ENCODE results near the gene RAB8B. TPM values are rescaled to one million over a fixed set of nuclear protein-coding genes. Genes with fewer than 3 reads are reported as not detected.

RAB8B gene
- total RNA-seq, 1 experiment from 2014 or later = 16.0 TPM

DNA sequence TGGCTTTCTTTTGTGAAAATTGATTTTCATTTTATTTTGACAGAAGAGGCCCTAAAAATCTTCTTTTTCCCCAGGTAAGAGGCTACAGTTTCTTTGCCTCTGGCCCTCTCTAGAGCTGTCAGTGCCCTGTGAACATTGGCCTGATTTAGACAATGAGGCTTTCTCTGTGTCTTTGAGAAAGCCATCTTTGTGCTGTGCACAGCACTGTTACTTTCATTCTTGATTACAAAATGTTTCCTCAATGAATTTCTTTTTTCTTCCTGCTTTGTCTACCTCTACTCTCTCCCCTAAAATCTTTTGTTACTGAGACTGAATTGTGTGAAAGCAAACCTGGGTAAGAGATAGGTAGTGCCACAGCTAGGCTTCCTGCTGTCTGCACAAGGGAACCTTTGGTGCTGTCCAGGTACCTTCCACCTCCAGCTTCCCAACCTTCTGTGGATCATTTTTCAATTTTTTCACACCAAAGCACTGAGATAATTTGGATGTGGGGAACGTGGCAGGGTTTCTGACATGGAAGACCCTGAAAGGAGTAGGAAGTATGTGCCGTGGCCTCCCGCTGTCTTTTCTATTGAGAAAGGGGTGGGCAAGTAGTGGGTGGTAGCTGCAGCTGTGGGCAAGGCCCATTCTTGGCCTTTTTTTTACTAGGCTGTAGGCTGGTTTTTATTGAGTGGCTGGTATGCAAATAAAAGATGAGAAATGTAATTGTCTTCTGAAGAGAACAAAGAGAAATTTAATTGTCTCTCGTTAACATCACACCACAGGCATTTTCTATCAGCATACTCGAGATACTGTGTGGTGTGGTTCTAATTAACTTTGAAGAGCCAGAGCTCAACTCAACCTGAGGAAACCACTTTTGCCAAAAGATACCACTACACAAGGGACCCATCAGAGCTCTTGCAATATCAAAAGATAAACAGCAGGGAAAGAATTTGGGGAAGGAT lies 21.0 kb downstream of the RAB8B start:
- Mint-ChIP-seq H3K4me3 (ENCODE audit: low read depth, unreplicated experiment) (no peak overlapping the region), H3K27ac (ENCODE audit: unreplicated experiment) (no peak overlapping the region)

DNA sequence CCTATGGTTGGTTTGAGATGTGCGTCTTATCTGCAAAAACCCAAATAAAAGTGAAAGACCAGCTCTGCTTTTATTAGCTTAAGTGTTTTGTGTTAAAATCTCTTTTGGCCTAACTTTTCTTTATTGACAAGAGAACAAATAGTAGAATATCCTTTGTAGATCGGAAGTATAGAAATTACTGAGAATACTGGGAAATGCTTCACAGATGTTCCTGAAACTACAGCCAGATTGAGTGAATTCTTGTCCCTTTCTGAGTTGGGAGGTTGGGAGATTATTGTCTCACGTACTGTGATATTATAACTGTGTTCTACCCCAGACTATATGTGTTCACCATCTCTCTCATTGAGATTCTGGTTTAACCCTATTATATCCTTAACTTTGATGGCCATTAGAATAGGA lies 21.7 kb downstream of the RAB8B start:
- Mint-ChIP-seq H3K27ac (ENCODE audit: unreplicated experiment) (no peak overlapping the region), H3K27me3 (ENCODE audit: unreplicated experiment) (no peaks in the 10 kb centered on the region), H3K4me1 (ENCODE audit: low read depth, unreplicated experiment) (peaks cover 32% of the 10 kb centered on the region), H3K4me3 (ENCODE audit: low read depth, unreplicated experiment) (no peak overlapping the region), H3K36me3 (ENCODE audit: insufficient read depth, unreplicated experiment) (no peaks in the 10 kb centered on the region), H3K9me3 (ENCODE audit: low read depth, unreplicated experiment) (no peaks in the 10 kb centered on the region)
- no peak for DNase-seq
- CTCF ChIA-PET = interaction anchor here (0.5 to 1.7 kb wide), 2 partner anchors 17 to 20 kb away, joined by 3 to 4 read pairs; no protein-coding TSS in a partner anchor
- TF ChIP-seq, protein P1, sequence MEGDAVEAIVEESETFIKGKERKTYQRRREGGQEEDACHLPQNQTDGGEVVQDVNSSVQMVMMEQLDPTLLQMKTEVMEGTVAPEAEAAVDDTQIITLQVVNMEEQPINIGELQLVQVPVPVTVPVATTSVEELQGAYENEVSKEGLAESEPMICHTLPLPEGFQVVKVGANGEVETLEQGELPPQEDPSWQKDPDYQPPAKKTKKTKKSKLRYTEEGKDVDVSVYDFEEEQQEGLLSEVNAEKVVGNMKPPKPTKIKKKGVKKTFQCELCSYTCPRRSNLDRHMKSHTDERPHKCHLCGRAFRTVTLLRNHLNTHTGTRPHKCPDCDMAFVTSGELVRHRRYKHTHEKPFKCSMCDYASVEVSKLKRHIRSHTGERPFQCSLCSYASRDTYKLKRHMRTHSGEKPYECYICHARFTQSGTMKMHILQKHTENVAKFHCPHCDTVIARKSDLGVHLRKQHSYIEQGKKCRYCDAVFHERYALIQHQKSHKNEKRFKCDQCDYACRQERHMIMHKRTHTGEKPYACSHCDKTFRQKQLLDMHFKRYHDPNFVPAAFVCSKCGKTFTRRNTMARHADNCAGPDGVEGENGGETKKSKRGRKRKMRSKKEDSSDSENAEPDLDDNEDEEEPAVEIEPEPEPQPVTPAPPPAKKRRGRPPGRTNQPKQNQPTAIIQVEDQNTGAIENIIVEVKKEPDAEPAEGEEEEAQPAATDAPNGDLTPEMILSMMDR (IDR thresholded peaks at IDR 0.05; ENCODE audit: unreplicated experiment) = no peak
- BruUV-seq (replicated peaks) = no TSS peak
- intact Hi-C loops (cut with micrococcal nuclease; ENCODE audit: unreplicated experiment) = loop anchor here (10.0 kb wide), 1 partner anchor 56 kb away; the partner anchor contains the start of gene RPS27L

More for the DNA sequence above, 21.0 kb downstream of the RAB8B start:
- no peak for DNase-seq
- TF ChIP-seq, protein P1 (IDR thresholded peaks at IDR 0.05; ENCODE audit: unreplicated experiment) = no peak
- intact Hi-C loops (cut with micrococcal nuclease; ENCODE audit: unreplicated experiment) = loop anchor here (10.0 kb wide), 1 partner anchor 56 kb away; the partner anchor contains the start of gene RPS27L
- Mint-ChIP-seq H3K9me3 (ENCODE audit: low read depth, unreplicated experiment) (no peaks in the 10 kb centered on the region), H3K4me1 (ENCODE audit: low read depth, unreplicated experiment) (peaks cover 32% of the 10 kb centered on the region), H3K36me3 (ENCODE audit: insufficient read depth, unreplicated experiment) (no peaks in the 10 kb centered on the region), H3K27me3 (ENCODE audit: unreplicated experiment) (no peaks in the 10 kb centered on the region)
- CTCF ChIA-PET = interaction anchor here (1.7 kb wide), 1 partner anchor 16 kb away, joined by 4 read pairs; no protein-coding TSS in a partner anchor
- BruUV-seq (replicated peaks) = no TSS peak

DNA sequence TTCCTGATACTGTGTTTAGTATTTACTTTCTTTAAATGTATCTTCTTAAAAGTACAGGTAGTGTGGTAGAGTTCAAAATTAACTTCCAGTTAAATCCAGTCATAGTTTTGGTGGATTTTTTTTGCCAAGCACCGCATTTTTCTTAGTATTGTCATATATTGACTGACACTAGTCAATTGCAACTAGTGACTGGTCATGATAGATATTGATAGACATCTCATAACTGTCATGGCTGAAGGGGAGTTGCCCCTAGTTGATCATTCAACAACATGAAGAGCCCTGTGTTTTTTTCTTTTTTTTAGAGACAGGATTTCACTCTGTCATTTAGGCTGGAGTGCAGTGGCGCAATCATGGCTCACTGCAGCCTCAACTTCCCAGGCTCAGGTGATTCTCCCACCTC lies 22.1 kb downstream of the RAB8B start:
- TF ChIP-seq, protein P1 (IDR thresholded peaks at IDR 0.05; ENCODE audit: unreplicated experiment) = no peak
- Mint-ChIP-seq H3K27me3 (ENCODE audit: unreplicated experiment) (no peaks in the 10 kb centered on the region), H3K4me3 (ENCODE audit: low read depth, unreplicated experiment) (no peak overlapping the region), H3K9me3 (ENCODE audit: low read depth, unreplicated experiment) (no peaks in the 10 kb centered on the region), H3K4me1 (ENCODE audit: low read depth, unreplicated experiment) (peaks cover 32% of the 10 kb centered on the region), H3K27ac (ENCODE audit: unreplicated experiment) (no peak overlapping the region), H3K36me3 (ENCODE audit: insufficient read depth, unreplicated experiment) (no peaks in the 10 kb centered on the region)
- intact Hi-C loops (cut with micrococcal nuclease; ENCODE audit: unreplicated experiment) = loop anchor here (10.0 kb wide), 1 partner anchor 57 kb away; the partner anchor contains the start of gene RPS27L
- DNase-seq = no peak
- no TSS peak for BruUV-seq (replicated peaks)
- CTCF ChIA-PET = interaction anchor here (0.5 to 1.7 kb wide), 2 partner anchors 17 to 21 kb away, joined by 3 to 4 read pairs; no protein-coding TSS in a partner anchor

DNA sequence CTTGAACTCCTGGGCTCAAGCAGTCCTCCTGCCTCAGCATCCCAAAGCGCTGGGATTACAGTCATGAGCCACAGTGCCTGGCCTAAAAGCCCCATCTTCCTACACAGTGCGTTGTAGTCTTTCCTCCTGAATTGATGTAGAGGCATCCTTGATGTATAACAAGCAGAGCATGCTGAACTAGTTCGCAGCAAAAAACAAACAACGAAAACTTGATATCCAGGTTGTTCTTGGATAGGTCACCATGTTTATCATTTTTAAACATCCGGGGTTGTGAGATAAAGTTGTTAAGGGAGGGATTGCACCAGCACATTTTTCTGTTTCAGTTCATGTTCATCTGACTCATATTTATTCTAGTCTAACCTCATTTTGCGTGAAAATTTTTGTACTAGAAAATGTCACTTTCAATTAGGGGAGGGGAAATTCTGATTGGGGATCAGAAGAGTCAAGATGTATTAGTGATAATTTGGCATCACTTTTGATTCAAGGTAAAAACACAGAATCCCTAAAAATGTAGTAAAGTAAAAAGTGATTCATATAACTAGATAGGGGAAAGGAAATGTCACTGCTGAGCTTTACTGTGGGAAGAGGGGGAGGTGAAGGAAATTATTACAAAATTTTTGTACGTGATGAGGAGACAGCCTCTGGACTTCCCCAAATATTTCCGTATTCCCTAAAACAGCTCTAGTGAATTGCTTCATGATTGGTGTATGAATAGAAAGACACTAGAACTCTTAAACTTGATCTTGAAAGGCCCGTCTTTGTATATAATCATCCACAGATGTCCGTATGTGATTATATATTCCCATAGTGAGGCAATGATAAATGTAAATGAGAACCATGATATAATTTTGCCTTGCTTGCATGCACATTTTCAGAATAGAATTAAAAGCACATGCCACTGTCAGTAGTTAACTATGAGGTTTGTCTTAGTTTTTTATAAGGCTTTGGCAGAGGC lies 22.9 kb downstream of the RAB8B start:
- H3K27me3 Mint-ChIP-seq (ENCODE audit: unreplicated experiment) = no peaks in the 10 kb centered on the region
- TF ChIP-seq, protein P1 (IDR thresholded peaks at IDR 0.05; ENCODE audit: unreplicated experiment) = no peak
- CTCF ChIA-PET = interaction anchor here (1.0 kb wide), 1 partner anchor 44 kb away, joined by 3 read pairs; no protein-coding TSS in a partner anchor
- peaks cover 32% of the 10 kb centered on the region for H3K4me1 Mint-ChIP-seq (ENCODE audit: low read depth, unreplicated experiment)
- no peak for DNase-seq
- H3K36me3 Mint-ChIP-seq (ENCODE audit: insufficient read depth, unreplicated experiment) = no peaks in the 10 kb centered on the region
- no peaks in the 10 kb centered on the region for H3K9me3 Mint-ChIP-seq (ENCODE audit: low read depth, unreplicated experiment)
- peak overlapping the region; percentile 40 for H3K27ac Mint-ChIP-seq (ENCODE audit: unreplicated experiment)
- peak overlapping the region; percentile 25 for H3K4me3 Mint-ChIP-seq (ENCODE audit: low read depth, unreplicated experiment)
- no TSS peak for BruUV-seq (replicated peaks)
- intact Hi-C loops (cut with micrococcal nuclease; ENCODE audit: unreplicated experiment) = loop anchor here (10.0 kb wide), 1 partner anchor 58 kb away; the partner anchor contains the start of gene RPS27L
